ENCODE data around the gene ARF5.
"Not testable (repeated sequence)": the region's sequence is repeated elsewhere in the genome, so short reads cannot be mapped to it uniquely, and the experiment has no call there.

The ARF5 gene

DNA sequence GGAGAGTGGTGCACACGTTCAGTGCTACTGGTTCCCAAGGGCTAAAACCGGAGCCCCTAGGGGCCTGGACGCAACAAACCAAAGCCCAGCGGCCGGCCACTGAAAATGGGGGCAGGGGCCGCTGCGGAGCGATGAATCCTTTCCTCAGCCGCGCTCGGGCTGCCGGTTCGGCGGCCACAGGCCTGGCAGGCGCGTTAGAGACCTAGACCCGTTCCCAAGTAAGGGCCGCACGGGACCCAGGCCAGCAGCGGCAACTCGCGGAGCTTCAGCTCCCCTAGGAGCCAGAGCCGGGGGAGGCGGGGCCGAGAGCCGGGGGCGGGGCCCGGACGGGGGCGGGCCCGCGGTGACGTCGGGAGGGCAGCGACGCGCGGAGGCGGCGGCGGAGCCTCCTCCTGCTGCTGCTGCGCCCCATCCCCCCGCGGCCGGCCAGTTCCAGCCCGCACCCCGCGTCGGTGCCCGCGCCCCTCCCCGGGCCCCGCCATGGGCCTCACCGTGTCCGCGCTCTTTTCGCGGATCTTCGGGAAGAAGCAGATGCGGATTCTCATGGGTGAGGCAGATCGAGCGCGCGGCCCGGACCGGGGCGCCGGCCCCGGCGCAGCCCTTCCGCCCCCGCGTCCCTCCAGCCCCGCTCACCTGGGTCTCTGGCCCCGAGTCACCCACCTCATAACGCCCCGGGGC lies at the start of gene ARF5:
Gene ARF5, plus strand, starts transcription at position 393 of the 678 bp plus-strand sequence. Its CDS starts 88 bp downstream, at position 481.
- DNase-seq (ENCODE audit: low read depth) = peak; percentile 73

DNA sequence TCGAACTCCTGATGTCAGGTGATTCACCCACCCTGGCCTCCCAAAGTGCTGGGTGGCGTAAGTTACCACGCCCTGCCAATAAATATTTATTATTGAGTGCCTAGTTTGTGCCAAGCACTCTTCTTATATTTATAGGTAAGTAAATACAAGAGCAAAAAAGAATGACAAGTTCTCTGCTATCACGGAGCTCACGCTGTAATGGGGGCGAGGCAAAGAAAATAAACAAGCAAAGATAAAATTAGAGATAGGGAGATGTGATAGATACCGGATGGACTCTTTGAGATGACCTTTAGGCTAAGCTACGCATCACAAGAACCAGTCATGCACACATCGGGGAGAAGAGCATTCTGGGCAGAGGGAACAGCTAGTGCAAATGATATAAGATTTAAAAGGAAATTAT lies 49.1 kb upstream of the ARF5 start:
- DNase-seq (ENCODE audit: low read depth) = no peak

DNA sequence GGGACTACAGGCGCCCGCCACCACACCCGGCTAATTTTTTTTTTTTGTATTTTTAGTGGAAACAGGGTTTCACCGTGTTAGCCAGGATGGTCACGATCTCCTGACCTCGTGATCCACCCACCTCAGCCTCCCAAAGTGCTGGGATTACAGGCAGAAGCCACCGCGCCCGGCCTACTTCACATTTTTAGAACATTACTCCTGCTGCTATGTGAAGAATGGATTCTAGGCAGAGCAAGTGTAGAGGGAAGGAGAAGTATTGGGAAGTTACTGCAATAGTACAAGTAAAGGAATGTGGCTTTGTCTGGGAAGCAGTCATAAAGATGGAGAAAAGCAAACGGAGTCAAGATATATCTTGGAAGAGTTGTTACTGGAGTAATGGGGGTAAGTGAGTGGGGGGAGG lies 47.8 kb upstream of the ARF5 start:
- DNase-seq (ENCODE audit: low read depth) = not testable (repeated sequence)

DNA sequence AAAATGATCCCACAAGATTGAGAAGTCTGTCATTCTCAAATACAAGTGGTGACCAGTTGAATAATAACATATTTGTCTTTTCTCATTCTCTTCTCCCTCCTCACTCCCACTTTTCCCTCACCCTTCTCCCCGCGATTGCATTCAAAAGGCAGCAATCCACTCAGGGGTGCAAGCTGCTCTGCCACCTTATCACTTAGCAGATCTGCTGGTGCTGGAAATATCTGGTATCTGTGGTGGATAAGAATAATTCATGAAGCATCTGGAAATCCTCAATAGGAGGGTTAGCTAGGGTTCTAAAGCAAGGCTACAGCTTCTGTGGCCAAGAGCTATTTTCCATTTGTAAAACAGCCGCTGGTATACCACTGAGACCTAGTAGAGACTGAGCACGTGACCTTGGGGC lies 46.7 kb upstream of the ARF5 start:
- DNase-seq (ENCODE audit: low read depth) = no peak

DNA sequence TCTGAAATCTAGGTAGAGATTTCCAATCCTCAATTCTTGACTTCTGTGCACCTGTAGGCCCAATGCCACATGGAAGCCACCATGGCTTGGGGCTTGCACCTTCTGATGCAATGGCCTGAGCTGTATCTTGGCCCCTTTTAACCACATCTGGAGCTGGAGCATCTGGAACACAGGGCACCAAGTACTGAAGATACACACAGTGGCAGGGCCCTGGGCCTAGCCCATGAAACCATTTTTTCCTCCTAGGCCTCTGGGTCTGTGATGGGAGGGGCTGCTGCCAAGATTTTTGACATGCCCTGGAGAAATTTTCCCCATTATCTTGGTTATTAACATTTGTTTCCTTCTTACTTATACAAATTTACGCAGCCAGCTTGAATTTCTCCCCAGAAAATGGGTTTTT lies 41.9 kb upstream of the ARF5 start:
- DNase-seq (ENCODE audit: low read depth) = no peak

DNA sequence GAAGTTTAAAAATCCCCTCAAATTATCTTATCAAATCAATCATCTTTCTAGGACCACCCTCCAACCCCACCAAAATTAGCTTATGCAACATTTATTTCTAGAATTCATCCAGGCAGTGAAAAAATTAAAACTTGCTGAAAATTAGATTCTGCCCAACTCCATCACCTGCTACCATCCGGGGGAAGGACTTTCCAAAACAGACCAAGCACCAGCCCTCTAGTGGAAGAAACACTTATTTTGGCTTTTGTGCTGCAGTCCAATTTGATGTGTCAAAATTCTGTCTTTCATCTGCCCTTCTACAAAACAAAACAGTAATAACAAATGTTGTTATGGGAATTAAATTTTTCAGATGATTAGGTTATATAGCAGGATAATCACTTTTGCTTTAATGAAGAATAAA lies 38.0 kb upstream of the ARF5 start:
- DNase-seq (ENCODE audit: low read depth) = no peak

DNA sequence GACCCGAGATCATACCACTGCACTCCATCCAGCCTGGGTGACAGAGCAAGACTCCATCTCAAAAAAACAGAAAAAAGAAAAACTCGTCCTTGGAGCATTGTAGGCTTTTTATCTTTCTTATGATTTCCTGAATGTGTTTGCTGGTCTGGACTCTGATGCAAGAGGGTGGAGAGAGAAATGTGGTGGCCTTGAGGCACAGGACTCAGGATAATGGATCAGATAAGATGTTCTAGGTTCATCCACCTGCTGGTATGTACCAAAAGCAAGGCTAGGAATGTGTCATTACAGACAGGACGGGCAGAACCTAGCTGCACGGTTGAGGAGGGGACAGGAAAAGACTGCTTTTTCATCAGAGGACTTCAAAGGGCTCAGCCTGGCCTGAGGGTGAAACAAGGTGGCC lies 36.3 kb upstream of the ARF5 start:
- no peak for DNase-seq (ENCODE audit: low read depth)

DNA sequence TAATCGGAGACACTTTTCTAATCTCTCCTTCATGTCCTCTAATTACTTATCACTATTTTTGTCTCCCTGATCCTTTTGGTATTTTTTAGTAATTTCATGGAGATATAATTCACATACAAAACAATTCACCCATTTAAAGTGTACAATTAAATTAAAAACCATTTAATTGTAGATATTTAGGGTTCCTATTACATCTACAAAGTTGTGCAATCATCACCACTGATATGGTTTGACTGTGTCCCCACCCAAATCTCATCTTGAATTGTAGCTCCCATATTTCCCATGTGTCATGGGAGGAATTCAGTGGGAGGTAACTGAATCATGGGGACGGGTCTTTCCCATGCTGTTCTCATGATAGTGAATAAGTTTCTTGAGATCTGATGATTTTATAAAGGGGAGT lies 31.8 kb upstream of the ARF5 start:
- DNase-seq (ENCODE audit: low read depth) = no peak

DNA sequence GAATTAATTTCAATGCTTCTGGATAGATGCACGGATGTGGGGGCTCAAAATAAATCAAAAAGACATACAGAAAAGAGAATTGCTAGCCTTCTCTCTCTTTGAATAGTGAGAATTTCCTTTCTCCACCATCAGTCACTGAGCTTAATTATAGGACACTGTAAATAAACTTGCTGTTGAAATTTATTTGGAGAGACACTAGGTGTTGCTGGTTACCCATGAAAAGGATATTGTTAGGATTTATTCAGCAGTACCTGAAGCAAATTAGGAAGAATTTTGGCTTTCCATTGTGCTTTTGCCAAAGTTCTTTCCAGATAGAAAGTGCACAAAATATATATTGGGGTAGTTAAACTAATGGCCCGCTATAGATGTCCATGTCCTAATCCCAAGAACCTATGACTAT lies 30.4 kb upstream of the ARF5 start:
- no peak for DNase-seq (ENCODE audit: low read depth)

DNA sequence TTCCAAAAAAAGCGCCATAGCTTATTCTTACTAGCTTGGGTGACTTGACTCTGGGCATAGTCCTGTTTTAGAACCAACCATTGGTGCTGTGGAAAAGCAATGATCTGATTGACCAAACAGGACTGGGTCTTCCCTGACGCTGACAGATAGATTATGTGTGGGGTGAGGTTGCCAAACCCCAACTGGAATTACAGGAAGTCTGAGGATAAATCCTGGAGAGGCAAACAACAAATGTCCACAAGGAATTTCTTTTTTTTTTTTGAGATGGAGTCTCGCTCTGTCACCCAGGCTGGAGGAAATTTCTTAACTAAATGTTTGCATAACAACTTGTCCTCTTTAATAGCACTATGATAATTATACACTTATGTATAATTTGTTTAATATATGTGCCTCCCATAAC lies 22.0 kb upstream of the ARF5 start:
- DNase-seq (ENCODE audit: low read depth) = no peak

DNA sequence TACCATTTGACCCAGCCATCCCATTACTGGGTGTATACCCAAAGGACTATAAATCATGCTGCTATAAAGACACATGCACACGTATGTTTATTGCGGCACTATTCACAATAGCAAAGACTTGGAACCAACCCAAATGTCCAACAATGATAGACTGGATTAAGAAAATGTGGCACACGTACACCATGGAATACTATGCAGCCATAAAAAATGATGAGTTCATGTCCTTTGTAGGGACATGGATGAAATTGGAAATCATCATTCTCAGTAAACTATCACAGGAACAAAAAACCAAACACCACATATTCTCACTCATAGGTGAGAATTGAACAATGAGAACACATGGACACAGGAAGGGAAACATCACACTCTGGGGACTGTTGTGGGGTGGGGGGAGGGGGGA lies 20.2 kb upstream of the ARF5 start:
- DNase-seq (ENCODE audit: low read depth) = not testable (repeated sequence)

DNA sequence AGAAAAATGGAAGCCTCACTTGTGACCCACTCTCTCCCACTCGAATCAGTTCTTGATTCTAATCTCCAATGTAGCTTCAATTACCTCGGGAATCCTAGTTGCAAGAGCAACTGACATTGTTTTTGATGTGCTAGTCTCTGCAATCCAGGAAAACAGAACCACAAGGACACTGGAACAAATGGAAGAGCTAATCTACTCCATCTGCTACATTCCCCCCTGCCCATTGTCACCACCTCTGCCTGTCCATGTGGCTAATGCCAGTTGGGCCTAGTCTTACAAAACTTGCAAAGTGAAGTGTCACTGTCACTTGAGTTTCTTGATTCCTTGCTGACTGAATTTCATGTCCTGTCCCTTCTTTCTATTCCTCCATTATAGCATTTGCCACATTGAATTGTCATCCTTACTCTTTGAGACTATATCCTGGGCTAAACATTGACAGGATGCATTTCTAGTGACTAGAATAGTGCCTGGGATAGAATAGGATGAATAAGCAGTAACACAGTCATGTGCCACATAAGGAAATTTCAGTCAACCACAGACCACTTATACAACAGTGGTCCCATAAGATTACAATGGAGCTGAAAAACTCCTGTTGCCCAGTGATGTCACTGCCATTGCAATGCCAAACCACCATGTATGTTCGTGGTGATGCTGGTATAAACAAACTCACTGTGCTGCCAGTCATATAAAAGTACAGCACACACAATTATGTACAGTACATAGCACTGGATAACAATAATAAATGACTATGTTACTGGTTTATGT lies 16.3 kb upstream of the ARF5 start:
- no peak for DNase-seq (ENCODE audit: low read depth)

DNA sequence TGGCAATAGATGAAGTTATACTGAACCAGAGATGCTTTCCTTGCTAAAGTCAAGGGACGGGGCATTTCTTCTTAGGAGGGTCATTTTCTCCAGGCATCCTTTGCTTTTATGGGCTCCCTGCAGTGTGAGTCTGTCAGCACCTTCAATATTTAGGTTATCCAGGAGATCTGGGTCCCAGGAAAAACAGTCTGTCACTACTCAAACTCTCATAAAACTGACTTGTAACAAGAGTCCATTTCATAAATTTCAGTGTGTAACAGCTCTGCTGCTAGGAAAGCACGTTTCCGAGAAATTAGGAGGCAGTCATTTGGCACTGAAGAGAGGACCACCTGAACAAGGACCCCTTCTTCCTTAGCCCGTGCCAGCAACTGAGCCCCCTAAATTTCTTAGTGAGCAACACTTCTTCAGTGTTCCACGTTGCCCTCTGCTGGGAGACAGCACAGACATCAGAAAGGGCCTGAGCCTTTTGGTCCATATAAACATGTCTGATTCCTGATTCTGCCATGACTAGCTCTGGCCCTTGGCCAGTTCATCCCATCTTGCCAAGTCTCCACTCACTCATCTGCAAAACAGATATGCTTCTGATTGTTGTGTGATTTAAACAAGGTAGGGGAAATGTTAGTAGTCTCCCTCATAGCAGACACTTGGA lies 10.1 kb upstream of the ARF5 start:
- DNase-seq (ENCODE audit: low read depth) = peak; percentile 40

DNA sequence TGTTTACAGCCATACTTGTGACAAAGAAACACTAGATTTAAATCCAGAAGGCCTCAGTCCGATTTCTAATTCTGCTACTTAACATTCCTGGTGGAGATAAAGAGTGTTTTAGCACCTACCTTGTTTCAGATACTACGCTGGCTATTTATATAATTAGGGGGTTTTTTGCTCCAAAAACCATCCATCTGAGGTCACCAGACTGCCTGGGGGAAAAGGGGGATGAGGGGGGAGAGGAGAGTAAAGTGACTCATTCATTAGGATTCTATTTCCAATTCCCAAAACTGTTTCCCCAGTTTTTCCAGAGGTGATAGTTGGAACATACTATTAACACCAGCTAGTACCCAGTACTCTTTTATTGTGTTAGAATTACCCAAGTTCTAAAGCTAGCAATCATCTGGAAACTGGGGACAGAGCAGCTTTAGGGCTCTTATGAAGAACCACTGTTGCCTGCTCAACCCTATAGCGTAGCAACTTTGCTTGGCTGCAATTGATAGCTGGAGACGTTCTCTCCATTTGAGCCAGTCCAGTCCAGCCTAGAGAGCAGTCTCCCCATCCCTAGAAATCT lies 9.4 kb upstream of the ARF5 start:
- DNase-seq (ENCODE audit: low read depth) = no peak

DNA sequence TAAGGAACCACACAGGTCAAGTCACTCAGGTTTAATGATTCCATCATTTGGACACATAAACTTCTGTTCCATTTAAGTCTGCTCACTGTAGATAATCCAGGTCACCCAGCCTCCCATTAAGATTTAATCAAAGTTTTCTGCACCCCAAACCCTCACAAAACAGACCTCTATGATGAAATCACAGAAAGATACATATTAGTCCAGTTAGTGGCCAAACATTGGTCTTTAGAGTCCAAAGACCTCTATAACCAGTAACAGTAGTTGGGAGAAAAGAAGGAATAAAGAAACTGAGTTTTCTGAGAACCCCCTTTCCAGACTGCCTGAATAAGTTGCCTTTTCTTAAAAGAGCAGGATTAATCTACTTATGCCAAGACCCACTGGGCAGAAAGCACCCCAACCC lies 7.6 kb upstream of the ARF5 start:
- DNase-seq (ENCODE audit: low read depth) = no peak

DNA sequence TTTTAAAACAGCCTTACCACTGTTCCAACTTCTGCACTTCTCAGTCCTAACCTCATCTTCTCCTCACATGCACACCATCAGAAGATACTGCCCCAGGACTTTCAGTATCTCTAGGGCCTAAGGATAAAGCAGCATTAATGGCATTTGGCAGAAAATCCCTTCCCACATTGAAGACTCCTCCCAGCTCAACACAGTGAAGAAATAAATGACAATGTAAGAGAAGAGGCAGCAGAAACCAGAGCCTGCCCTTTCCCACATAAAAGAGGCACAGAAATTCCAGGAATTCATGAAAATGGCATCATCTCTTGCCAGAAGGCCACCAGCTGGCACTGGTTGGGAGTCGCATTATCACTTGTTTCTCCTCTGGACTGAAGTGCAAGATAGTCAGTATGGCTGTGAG lies 6.5 kb upstream of the ARF5 start:
- DNase-seq (ENCODE audit: low read depth) = no peak

DNA sequence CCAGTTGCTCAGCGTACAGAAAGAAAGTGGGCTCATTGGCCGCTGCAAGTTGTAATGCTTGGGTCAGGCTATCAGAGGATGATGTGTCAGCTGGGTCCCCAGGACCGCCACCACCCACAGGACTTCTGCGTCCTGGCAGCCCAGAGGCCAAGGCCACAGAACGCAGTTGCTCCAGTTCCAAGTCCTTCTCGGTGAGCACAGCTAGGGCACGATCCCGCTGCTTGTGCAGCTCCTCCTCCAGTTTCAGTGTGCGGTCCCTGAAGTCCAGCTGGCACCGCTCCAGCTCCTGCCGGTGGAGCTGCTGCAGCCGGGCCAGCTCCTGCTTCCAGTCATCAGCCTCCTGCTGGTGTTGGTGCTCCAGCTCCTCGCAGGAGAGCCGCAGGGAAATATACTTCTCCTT lies 5.8 kb upstream of the ARF5 start:
- DNase-seq (ENCODE audit: low read depth) = peak; percentile 23

DNA sequence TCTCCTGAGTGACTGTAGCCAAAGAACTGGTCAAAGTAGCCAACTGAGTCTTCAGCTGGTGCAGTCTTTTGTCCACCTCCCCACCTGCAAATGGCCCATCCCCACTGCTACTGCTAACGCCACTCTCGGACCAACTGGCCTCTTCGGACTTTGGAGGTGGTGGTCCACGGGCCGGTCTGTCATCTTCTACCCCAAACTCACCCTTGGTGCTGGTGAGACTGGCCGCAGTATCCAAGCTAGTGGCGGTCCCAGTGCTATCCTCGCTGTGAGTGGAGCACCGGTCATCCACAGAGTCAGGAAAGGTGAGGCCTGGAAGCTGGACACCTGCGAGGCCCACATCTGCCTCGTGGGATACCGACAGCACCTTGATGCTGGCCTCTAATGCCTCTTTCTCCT lies 3.6 kb upstream of the ARF5 start:
- DNase-seq (ENCODE audit: low read depth) = no peak

DNA sequence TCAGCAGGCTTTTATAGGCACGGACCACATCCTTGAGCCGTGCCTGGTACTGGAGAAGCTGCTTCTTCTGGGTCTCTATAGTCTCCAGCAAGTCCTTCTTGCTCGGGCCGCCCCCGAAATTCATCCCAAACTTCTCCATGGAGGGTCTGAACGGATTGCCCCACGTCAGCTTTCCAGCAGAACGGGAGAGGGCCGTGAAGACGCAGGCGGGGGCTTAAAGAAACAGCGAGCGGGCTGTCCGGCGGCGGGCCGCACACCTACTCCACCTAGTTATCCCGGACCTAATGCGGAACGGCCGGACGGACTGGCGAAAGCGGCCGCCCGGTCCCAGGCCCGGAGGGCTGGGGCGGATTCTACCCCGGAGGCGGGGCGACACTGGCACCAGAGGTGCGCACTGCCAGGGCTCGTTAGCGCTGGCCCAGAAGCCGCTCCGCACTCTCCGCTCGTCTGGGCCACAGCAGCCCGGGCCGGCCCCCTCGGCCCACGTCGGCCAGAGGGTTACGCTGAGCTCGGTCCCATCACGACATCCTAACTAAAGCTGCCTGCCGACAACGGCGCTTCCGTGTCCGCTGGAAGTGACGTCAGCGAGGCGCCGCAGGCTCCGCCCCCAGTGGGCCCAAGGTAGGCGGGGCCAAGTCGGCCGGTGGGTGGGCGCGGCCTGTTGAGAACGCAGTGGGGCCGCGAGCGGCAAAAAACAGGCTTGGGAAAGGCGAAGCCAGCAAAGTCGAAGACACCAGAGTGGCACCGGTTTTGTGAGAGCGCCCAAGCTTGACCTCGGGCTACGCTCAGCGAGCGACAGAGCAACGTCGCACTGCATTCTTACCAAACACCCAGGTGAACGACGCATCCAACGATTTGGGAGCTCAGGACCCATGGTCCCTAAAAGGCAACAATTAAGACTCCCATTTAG lies 2.9 kb upstream of the ARF5 start, which contains the start of gene GCC1:
Gene GCC1, minus strand, starts transcription at position 553 of the 910 bp plus-strand sequence. Its CDS starts 414 bp downstream, at position 139.
- DNase-seq (ENCODE audit: low read depth) = peak; percentile 86

DNA sequence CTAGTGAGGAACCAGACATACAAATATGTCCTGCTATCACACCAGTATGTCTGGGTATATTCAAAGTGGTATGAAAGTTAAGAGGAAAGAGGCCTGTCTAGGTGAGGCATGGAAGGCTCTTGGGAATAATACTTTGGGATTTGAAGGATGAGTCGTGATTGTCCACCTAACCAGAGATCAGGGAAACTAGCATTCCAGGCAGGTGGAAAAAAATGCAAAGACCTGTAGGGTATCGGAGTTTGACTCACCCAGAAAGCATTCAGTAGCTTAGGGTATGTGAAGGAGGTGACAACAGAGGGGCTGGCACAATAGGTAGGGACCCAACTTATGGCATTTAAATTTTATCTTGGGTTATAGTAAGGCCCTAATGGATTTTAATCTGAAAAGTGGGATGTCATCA lies 1.9 kb upstream of the ARF5 start:
- DNase-seq (ENCODE audit: low read depth) = no peak

DNA sequence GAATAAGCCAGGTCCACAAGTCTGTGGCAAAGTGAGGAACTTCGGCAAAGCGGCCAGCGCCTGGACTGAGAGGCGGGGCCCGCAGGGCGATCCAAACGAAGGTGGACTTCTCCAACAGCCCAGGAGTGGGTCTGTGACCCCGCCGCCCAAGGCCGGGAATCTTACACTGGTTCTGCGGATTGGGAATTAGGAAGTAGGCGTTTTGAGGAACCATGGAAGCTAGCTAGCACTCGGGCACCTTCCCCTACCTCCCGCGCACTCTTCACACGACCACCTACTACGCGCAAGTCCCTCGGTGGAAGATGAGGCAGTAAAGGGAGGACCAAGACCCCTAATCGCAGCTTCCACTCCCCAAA lies 570 bp upstream of the ARF5 start:
- no peak for DNase-seq (ENCODE audit: low read depth)

All from iris pigment epithelial cell (primary cell).